ENCODE results near the gene ZNF648.
"Not testable (repeated sequence)": the region's sequence is repeated elsewhere in the genome, so short reads cannot be mapped to it uniquely, and the experiment has no call there.

ZNF648 gene

GRCh38 chr1:182061594-182061993 is at the start of gene ZNF648:
Gene ZNF648 (minus strand): TSS chr1:182061712. CDS start chr1:182058010, 3,702 bp downstream.
- peak; percentile 42 for DNase-seq (ENCODE audit: low read depth, low spot score)

GRCh38 chr1:182110635-182111034 is 49.1 kb upstream of the ZNF648 start:
- no peak for DNase-seq (ENCODE audit: low read depth, low spot score)

GRCh38 chr1:182109771-182110170 is 48.3 kb upstream of the ZNF648 start:
- DNase-seq (ENCODE audit: low read depth, low spot score) = no peak

GRCh38 chr1:182107209-182107608 is 45.7 kb upstream of the ZNF648 start:
- no peak for DNase-seq (ENCODE audit: low read depth, low spot score)

GRCh38 chr1:182102043-182102416 is 40.5 kb upstream of the ZNF648 start:
- DNase-seq (ENCODE audit: low read depth, low spot score) = no peak

GRCh38 chr1:182101415-182102042 is 40.0 kb upstream of the ZNF648 start:
- DNase-seq (ENCODE audit: low read depth, low spot score) = peak; percentile 96

GRCh38 chr1:182098301-182098700 is 36.8 kb upstream of the ZNF648 start:
- DNase-seq (ENCODE audit: low read depth, low spot score) = no peak

- peak; percentile 18 for DNase-seq (ENCODE audit: low read depth, low spot score)
Observed at GRCh38 chr1:182095946-182096345, 34.4 kb upstream of the ZNF648 start.

- DNase-seq (ENCODE audit: low read depth, low spot score) = not testable (repeated sequence)
Observed at GRCh38 chr1:182094514-182095005, 33.0 kb upstream of the ZNF648 start.

GRCh38 chr1:182093781-182094180 is 32.3 kb upstream of the ZNF648 start:
- DNase-seq (ENCODE audit: low read depth, low spot score) = no peak

GRCh38 chr1:182092336-182092735 is 30.8 kb upstream of the ZNF648 start:
- DNase-seq (ENCODE audit: low read depth, low spot score) = no peak

GRCh38 chr1:182091083-182091482 is 29.6 kb upstream of the ZNF648 start:
- no peak for DNase-seq (ENCODE audit: low read depth, low spot score)

GRCh38 chr1:182087719-182088350 is 26.3 kb upstream of the ZNF648 start:
- peak; percentile 15 for DNase-seq (ENCODE audit: low read depth, low spot score)

GRCh38 chr1:182087304-182087703 is 25.8 kb upstream of the ZNF648 start:
- peak; percentile 28 for DNase-seq (ENCODE audit: low read depth, low spot score)

GRCh38 chr1:182086620-182087019 is 25.1 kb upstream of the ZNF648 start:
- DNase-seq (ENCODE audit: low read depth, low spot score) = no peak

- no peak for DNase-seq (ENCODE audit: low read depth, low spot score)
Observed at GRCh38 chr1:182086136-182086535, 24.6 kb upstream of the ZNF648 start.

- no peak for DNase-seq (ENCODE audit: low read depth, low spot score)
Observed at GRCh38 chr1:182085726-182086125, 24.2 kb upstream of the ZNF648 start.

- DNase-seq (ENCODE audit: low read depth, low spot score) = peak; percentile 96
Observed at GRCh38 chr1:182084487-182085316, 23.2 kb upstream of the ZNF648 start.

GRCh38 chr1:182083851-182084486 is 22.5 kb upstream of the ZNF648 start:
- no peak for DNase-seq (ENCODE audit: low read depth, low spot score)

- peak; percentile 32 for DNase-seq (ENCODE audit: low read depth, low spot score)
Observed at GRCh38 chr1:182080955-182081582, 19.6 kb upstream of the ZNF648 start.

- no peak for DNase-seq (ENCODE audit: low read depth, low spot score)
Observed at GRCh38 chr1:182080040-182080439, 18.5 kb upstream of the ZNF648 start.

Measured in ELF-1 (cell line).